NCI-H2171 (cell line): ENCODE data around the gene PTPRH.
"Not testable (repeated sequence)": the region's sequence is repeated elsewhere in the genome, so short reads cannot be mapped to it uniquely, and the experiment has no call there.

Experiments
- DNase-seq: peaks from one replicate; lab custom pipeline; 2025; lab: John Stamatoyannopoulos, UW

Gene PTPRH

GRCh38 chr19:55186080-55186479 is 23.2 kb downstream of the PTPRH start:
- no peak for DNase-seq

- no peak for DNase-seq
These were observed 27.6 kb downstream of the PTPRH start for GRCh38 chr19:55181740-55182139.

- peak; percentile 18 for DNase-seq
These were observed 29.5 kb downstream of the PTPRH start, which contains the start of gene SYT5 for GRCh38 chr19:55179606-55180484. Gene SYT5 (minus strand): TSS chr19:55180289. CDS start chr19:55179041, 1,248 bp downstream.

GRCh38 chr19:55178781-55179599 is 30.3 kb downstream of the PTPRH start:
- peak; percentile 85 for DNase-seq

GRCh38 chr19:55176076-55176475 is 33.2 kb downstream of the PTPRH start:
- no peak for DNase-seq

- no peak for DNase-seq
These were observed 34.0 kb downstream of the PTPRH start for GRCh38 chr19:55175117-55175867.

- DNase-seq = no peak
These were observed 34.7 kb downstream of the PTPRH start for GRCh38 chr19:55174425-55175116.

GRCh38 chr19:55173714-55174409 is 35.4 kb downstream of the PTPRH start:
- peak; percentile 43 for DNase-seq

GRCh38 chr19:55173186-55173713 is 36.1 kb downstream of the PTPRH start:
- DNase-seq = no peak

GRCh38 chr19:55172741-55173140 is 36.6 kb downstream of the PTPRH start:
- DNase-seq = no peak

GRCh38 chr19:55172318-55172717 is 37.0 kb downstream of the PTPRH start:
- DNase-seq = not testable (repeated sequence)

- no peak for DNase-seq
These were observed 37.9 kb downstream of the PTPRH start for GRCh38 chr19:55171440-55171839.

- DNase-seq = no peak
These were observed 40.2 kb downstream of the PTPRH start for GRCh38 chr19:55169136-55169535.

- DNase-seq = peak; percentile 96
These were observed 42.6 kb downstream of the PTPRH start, which contains the start of gene DNAAF3 for GRCh38 chr19:55166530-55167268. Gene DNAAF3 (minus strand): TSS chr19:55166613. CDS start chr19:55166413, 200 bp downstream.

- DNase-seq = peak; percentile 80
These were observed 43.3 kb downstream of the PTPRH start for GRCh38 chr19:55165952-55166529.

GRCh38 chr19:55161571-55162322 is 47.6 kb downstream of the PTPRH start:
- no peak for DNase-seq

GRCh38 chr19:55160986-55161365 is 48.3 kb downstream of the PTPRH start:
- no peak for DNase-seq

- peak; percentile 92 for DNase-seq
These were observed 48.9 kb downstream of the PTPRH start for GRCh38 chr19:55160128-55160985.
